ENCODE measurements around the gene RXRB.
"Not testable (repeated sequence)": the region's sequence is repeated elsewhere in the genome, so short reads cannot be mapped to it uniquely, and the experiment has no call there.

DNA sequence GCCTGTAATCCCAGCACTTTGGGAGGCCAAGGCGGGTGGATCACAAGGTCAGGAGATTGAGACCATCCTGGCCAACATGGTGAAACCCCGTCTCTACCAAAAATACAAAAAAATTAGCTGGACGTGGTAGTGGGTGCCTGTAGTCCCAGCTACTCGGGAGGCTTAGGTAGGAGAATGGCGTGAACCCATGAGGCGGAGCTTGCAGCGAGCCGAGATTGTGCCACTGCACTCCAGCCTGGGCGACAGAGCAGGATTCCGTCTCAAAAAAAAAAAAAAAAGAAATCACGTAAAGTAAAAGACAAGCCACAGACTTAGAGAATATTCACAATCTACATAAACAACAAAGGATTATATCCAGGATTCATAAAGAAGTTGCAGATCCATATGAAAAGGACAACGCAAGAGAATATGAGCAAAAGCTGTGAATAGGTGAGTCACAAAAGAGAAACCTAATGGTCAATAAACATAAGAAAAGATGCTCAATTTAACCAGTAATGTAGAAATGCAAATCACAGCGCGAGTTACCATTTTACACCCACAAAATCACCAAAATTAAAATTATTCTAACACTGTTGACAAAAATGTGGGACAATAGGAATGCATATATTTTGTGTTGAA is 26.1 kb upstream of the RXRB start:
- TF ChIP-seq, protein P1, sequence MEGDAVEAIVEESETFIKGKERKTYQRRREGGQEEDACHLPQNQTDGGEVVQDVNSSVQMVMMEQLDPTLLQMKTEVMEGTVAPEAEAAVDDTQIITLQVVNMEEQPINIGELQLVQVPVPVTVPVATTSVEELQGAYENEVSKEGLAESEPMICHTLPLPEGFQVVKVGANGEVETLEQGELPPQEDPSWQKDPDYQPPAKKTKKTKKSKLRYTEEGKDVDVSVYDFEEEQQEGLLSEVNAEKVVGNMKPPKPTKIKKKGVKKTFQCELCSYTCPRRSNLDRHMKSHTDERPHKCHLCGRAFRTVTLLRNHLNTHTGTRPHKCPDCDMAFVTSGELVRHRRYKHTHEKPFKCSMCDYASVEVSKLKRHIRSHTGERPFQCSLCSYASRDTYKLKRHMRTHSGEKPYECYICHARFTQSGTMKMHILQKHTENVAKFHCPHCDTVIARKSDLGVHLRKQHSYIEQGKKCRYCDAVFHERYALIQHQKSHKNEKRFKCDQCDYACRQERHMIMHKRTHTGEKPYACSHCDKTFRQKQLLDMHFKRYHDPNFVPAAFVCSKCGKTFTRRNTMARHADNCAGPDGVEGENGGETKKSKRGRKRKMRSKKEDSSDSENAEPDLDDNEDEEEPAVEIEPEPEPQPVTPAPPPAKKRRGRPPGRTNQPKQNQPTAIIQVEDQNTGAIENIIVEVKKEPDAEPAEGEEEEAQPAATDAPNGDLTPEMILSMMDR (IDR thresholded peaks at IDR 0.05) = not testable (repeated sequence)
- TF ChIP-seq ZFX (IDR thresholded peaks at IDR 0.05; ENCODE audit: borderline replicate concordance) = not testable (repeated sequence)
